GM19025 (cell line): ENCODE data around the gene CDH23.

Source experiments
- ATAC-seq: cut with Tn5 transposase; IDR thresholded peaks from one replicate; pipeline ENCODE4 v1.9.1; 2021; ENCODE audit warnings: mild to moderate bottlenecking, low read depth, moderate library complexity; ENCODE audit not compliant: unreplicated experiment

The CDH23 gene

GRCh38 chr10:71664585-71664984, 267.9 kb downstream of the CDH23 start:
- no peak for ATAC-seq

GRCh38 chr10:71665456-71665855, 268.7 kb downstream of the CDH23 start:
- ATAC-seq = no peak

- no peak for ATAC-seq
These were observed 270.1 kb downstream of the CDH23 start for GRCh38 chr10:71666639-71667386.

DNA sequence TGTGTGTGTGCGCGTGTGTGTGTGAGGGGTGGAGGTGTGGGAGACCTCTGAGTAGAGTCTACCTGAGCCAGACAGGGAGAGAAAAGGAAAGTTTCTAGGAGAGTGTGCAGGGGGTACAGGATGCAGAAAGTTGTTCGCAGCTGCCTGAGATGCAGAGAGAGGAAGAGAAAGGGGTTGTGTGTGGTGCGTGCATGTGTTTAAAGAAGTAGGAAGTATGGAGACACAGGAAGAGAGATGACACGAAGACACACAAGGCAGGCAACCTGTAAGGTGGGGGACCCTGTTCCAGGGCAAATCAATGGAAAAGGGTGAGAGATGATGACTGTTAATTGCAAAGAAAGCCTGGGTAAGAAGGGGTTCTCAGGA, 270.6 kb downstream of the CDH23 start:
- ATAC-seq = no peak

GRCh38 chr10:71671994-71672946, 275.6 kb downstream of the CDH23 start:
- ATAC-seq = no peak

DNA sequence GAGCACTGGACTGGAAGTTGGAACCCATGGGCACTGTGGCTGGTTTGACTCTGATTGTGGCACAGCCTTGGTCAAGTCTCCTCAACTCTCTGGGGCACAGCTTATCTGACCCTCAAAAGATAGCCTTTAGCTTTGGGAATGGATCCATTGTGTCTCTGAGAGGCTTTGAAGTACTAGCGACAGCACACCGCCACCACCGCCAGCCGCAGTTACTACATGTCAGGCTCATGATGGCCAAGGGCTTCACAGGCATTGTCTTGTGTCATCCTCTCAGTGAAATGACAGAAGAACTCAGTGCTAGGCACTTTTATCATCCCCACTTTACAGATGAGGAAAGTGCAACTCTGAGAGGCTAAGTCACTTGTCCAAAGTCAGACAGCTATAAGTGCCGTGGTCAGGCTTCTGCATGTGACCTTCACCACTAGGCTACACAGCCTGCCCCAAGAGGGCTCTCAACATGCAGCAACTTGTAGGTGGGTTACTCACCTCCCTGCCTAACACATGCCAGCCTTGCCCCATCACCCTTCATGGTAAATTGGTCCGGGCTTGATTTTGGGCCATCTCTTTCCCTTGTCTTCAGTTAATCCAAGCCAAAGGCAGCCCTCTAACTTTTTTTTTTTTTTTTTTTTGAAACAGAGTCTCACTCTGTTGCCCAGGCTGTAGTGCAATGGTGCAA, 278.7 kb downstream of the CDH23 start:
- ATAC-seq = no peak

GRCh38 chr10:71677261-71677660, 280.5 kb downstream of the CDH23 start:
- ATAC-seq = no peak

GRCh38 chr10:71678057-71678805, 281.5 kb downstream of the CDH23 start:
- no peak for ATAC-seq

- ATAC-seq = no peak
These were observed 282.7 kb downstream of the CDH23 start for GRCh38 chr10:71679425-71679824.

GRCh38 chr10:71681977-71682376, 285.3 kb downstream of the CDH23 start:
- no peak for ATAC-seq

DNA sequence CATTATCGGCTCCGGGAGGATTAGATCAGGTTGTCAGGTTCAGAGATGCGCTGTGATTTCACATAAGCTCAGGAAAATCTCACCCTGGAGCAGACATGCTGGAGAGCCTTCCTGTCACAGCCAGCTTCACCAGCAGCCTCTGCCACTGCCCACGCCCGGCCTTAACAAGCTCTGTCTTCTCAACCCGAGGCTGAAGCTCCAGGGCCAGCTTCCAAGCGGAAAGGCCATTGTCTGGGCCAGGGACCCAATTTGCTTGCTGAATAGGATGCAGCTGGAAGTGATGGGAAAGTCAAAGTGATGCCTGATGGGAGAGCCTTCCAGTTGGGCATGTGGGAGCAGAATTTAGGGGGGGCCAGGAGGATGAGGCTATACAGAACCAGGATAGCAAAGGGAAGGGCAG, 286.6 kb downstream of the CDH23 start:
- ATAC-seq = no peak

DNA sequence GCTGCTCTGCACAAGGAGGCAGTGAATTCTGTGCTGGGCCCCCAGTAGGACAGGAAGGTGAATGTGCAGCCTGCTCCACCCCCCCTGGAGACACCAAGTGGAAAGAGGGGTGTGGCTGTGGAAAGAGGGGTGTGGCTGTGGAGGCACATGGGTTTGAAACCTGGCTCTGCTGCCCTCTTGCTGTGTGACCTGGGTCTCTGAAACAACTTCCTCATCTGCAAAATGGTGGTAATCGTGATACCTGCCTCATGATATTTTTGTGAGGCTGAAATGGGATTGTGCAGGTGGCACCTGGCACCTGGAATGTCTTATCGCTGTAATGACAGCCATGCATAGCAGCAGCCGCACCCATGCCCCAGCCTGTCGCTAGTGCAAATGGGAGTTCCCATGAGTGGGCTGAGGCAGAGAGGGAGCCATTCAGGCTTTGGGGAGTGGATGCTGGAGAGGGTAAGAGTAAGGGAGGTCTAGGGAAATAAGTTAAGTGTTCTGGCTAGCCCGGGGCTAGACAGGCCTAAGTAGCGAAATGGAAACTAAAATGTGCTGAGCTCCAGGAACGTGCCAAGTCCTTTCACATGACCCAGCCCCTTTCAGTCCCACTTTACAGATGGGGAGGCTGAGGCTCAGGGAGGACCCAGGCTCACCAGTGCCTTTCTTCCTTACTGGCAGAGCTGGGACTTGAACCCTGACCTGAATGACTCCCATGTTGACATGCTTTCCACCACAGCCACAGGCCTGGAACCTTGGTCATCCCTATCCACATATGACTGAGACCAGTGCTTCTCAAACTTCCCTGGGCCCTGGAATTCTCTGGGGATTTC, 287.8 kb downstream of the CDH23 start:
- ATAC-seq = no peak

DNA sequence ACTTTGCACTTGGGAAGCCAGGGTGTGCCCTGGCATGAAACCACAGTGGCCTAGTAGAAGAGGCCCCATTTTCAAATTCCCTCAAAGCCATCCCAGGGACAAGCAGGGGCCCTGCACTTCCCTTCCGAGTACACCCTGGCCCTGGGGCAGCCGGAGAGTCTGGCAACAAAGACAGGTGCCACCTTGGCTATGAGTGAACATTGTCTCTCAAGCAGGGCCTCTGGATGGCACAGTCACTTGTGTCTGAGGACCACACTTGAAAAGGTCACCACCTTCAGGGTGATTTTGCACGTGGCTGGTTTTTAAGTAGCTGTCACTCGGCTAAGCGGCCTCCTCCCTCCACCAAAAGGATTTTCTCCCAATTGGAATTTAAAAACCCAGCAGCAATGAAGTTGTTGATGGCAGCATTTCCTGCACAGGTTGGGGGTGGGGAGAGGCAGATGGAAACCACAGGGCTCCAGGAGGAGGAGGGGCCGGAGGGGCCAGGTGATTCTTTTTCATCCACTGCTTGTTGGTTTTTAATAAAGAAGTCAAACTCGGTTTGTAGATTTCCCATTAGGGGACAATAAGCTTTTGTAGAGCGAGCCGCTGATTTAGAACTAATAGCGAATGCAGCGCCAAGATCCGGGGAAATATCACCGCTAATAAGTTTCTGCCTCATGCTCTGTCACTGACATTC, 289.0 kb downstream of the CDH23 start:
- no peak for ATAC-seq

- no peak for ATAC-seq
These were observed 290.4 kb downstream of the CDH23 start for GRCh38 chr10:71687077-71687476.

- ATAC-seq = no peak
These were observed 290.8 kb downstream of the CDH23 start for GRCh38 chr10:71687480-71687879.

DNA sequence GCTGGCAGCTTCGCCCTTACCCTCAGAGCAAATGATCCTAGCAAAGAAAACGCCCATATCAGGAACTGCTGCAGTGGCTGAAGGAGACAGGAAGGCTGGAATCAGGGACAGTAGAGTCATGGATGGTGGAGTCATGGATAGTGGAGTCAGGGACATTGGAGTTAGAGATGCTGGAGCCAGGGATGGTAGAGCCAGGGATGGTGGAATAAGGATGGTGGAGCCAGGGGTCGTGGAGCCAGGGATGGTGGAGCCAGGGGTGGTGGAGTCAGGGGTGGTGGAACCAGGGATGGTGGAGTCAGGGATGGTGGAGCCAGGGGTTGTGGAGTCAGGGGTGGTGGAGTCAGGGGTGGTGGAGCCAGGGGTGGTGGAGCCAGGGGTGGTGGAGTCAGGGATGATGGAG, 291.5 kb downstream of the CDH23 start:
- ATAC-seq = no peak

DNA sequence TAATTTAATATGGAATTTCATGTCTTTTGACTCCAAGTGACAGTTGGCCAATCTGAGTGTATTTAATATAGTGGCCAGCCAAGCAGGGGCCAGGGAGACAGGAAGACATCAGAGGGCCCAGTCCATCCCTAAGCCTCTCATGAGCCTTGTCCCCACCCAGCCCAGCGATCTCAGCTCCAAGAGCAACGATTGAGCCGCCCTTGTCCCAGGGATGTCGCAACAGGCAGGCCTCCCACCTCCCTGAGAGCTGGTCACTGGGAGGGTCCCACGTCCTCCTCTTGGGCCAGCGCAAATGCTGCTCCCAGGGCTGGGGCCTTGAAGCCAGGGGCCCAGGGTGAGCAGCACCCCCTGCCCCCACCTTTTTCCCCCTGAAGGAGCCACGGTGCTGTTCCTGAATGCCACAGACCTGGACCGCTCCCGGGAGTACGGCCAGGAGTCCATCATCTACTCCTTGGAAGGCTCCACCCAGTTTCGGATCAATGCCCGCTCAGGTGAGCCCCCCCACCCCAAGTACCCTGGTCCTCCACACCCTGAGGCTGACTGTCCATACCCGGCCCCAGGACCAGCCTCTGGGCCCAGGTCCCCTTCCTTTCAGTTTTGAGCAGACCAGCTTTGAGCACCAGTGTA, 293.5 kb downstream of the CDH23 start:
- ATAC-seq = no peak

DNA sequence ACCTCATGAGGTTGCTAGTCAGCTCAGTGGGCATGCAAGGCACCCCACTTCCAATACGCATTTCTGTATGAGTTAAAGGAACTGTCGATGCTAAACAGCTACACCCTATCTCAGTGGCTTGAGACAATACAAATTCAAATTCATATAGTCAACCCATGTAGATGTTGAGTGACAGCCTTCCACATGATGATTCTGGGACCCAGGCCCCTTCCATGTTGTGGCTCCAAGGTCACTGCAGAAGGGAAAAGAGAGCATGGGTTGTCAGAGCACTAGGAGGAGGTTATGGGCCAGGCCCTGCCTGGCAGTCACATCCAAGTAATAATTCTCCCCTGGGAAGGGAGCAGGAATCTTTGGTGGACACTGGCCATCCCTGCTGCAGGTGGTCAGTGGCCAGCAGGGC, 294.7 kb downstream of the CDH23 start:
- no peak for ATAC-seq
